ENCODE results near the gene MARCHF9. TPM values are rescaled to one million over a fixed set of nuclear protein-coding genes. Genes with fewer than 3 reads are reported as not detected.

The MARCHF9 gene
- total RNA-seq, 4 donors from 2014 or later: 10.6 to 16.6 (median 12.8) TPM

DNA sequence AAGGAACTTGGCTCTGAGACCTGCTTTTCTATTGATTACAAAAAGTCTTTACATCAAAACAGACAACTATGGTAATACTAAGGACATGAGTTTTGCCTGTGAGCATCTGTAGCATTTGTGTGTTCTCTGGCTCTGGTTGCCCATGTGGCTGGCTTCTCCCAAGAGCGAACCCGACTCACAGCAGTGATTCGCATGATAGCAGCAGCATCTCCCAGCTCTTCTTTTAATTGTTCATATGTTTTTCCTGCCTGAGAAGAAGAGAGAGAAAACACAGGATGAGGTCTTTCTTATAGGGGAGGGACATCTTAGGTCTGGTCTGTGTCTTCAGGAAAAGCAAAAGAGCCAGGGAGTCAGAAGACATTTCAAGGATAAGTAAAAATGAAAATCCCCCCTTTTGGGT lies 46.1 kb downstream of the MARCHF9 start:
- no peak for DNase-seq (ENCODE audit: low spot score in 2 of 2)
- 85 to 98% methylated on average over 3 of the region's 3 CpGs for WGBS, 2 donors
- intact Hi-C loops (cut with DNase I; ENCODE audit: low total_unique reads): loop anchor here (10.0 kb wide), 1 partner anchor 104 kb away; no protein-coding TSS in a partner anchor
- no peak for TF ChIP-seq POLR2A (IDR thresholded peaks at IDR 0.05)
- TF ChIP-seq, protein P1, sequence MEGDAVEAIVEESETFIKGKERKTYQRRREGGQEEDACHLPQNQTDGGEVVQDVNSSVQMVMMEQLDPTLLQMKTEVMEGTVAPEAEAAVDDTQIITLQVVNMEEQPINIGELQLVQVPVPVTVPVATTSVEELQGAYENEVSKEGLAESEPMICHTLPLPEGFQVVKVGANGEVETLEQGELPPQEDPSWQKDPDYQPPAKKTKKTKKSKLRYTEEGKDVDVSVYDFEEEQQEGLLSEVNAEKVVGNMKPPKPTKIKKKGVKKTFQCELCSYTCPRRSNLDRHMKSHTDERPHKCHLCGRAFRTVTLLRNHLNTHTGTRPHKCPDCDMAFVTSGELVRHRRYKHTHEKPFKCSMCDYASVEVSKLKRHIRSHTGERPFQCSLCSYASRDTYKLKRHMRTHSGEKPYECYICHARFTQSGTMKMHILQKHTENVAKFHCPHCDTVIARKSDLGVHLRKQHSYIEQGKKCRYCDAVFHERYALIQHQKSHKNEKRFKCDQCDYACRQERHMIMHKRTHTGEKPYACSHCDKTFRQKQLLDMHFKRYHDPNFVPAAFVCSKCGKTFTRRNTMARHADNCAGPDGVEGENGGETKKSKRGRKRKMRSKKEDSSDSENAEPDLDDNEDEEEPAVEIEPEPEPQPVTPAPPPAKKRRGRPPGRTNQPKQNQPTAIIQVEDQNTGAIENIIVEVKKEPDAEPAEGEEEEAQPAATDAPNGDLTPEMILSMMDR (IDR thresholded peaks at IDR 0.05): no peak
- no peak overlapping the region for H3K4me3 ChIP-seq (ENCODE audit: low read depth, poor library complexity, severe bottlenecking)

GRCh38 chr12:57802607-57803006 lies 47.7 kb downstream of the MARCHF9 start:
- no peak overlapping the region for H3K4me3 ChIP-seq (ENCODE audit: low read depth, poor library complexity, severe bottlenecking)
- no peak for DNase-seq (ENCODE audit: low spot score in 2 of 2)
- intact Hi-C loops (cut with DNase I; ENCODE audit: low total_unique reads): loop anchor here (10.0 kb wide), 1 partner anchor 102 kb away; no protein-coding TSS in a partner anchor
- TF ChIP-seq POLR2A (IDR thresholded peaks at IDR 0.05): no peak
- TF ChIP-seq, protein P1 (IDR thresholded peaks at IDR 0.05): no peak
- 91 to 100% methylated on average over 1 of the region's 1 CpG for WGBS, 2 donors

DNA sequence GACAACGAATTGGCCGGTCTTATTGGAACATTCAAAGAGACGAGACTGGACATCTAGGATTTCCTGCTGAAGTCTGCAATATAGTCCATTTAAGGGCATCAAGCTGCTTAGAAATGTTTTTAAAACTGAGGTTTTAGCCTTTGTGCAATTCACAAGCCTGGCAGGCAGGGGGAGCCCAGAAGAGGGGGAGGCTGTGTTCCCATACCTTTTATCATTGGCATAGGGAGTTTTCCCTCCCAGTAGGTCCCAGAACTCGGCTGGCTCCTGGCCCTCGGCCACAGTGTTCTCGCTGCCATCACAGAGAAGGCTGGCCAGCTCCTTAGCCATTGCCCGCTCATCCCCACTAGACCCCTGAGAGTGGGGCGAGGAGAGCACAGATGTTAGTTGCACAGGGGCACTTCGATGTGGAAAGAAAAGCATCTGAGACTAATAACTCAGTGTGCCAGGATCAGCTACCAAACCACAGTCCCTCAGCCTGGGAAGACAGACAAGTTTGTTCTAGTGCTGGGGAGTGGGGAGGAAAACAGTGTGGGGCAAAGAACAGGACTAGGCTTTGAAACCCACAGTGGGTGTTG lies 48.5 kb downstream of the MARCHF9 start:
- TF ChIP-seq POLR2A (IDR thresholded peaks at IDR 0.05): no peak
- TF ChIP-seq, protein P1 (IDR thresholded peaks at IDR 0.05): peak in 1 of 3 donors; percentile 57
- intact Hi-C loops (cut with DNase I; ENCODE audit: low total_unique reads): loop anchor here (10.0 kb wide), 1 partner anchor 101 kb away; no protein-coding TSS in a partner anchor
- H3K4me3 ChIP-seq (ENCODE audit: low read depth, poor library complexity, severe bottlenecking): no peak overlapping the region
- 32 to 40% methylated on average over 9 of the region's 9 CpGs for WGBS, 2 donors
- no peak for DNase-seq (ENCODE audit: low spot score in 2 of 2)

- TF ChIP-seq POLR2A (IDR thresholded peaks at IDR 0.05): no peak
- TF ChIP-seq, protein P1 (IDR thresholded peaks at IDR 0.05): no peak
- H3K4me3 ChIP-seq (ENCODE audit: low read depth, poor library complexity, severe bottlenecking): no peak overlapping the region
- no peak for DNase-seq (ENCODE audit: low spot score in 2 of 2)
- WGBS, 2 donors: 94 to 95% methylated on average over 3 of the region's 3 CpGs
- intact Hi-C loops (cut with DNase I; ENCODE audit: low total_unique reads): loop anchor here (10.0 kb wide), 1 partner anchor 98 kb away; no protein-coding TSS in a partner anchor
These were observed 51.8 kb downstream of the MARCHF9 start for GRCh38 chr12:57806677-57807076.

DNA sequence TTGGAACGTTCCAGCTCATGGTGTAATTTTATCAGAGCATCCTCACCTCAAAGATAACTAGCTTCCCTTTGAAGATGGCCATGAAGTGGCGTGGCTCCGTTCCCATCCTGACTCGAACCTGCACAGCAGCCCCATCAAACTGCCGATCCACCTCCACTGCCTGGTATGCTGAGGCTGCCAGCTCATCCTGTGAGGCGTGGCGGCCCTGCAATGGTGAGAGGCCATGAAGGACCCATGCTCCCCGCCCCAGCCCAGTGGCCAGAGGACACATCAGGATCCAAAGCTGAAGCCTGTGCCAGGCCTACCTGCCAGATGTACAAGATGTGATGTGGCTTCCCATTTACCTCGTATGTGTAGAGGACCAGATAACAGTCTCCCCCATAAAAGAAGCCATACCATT lies 52.4 kb downstream of the MARCHF9 start:
- 80 to 94% methylated on average over 9 of the region's 9 CpGs for WGBS, 2 donors
- H3K4me3 ChIP-seq (ENCODE audit: low read depth, poor library complexity, severe bottlenecking): no peak overlapping the region
- no peak for DNase-seq (ENCODE audit: low spot score in 2 of 2)
- intact Hi-C loops (cut with DNase I; ENCODE audit: low total_unique reads): loop anchor here (10.0 kb wide), 1 partner anchor 98 kb away; no protein-coding TSS in a partner anchor
- no peak for TF ChIP-seq POLR2A (IDR thresholded peaks at IDR 0.05)
- TF ChIP-seq, protein P1 (IDR thresholded peaks at IDR 0.05): no peak

Data from lower leg skin (tissue), 4 donors.